ENCODE results near the gene AHCYL2. TPM values are rescaled to one million over a fixed set of nuclear protein-coding genes. Genes with fewer than 3 reads are reported as not detected.

AHCYL2 gene
- total and polyA plus RNA-seq, 2 of the 8 experiments (the other 6 are each of a cell fraction or from before 2014, with no cell fraction given), result 20.7 to 25.4 TPM

DNA sequence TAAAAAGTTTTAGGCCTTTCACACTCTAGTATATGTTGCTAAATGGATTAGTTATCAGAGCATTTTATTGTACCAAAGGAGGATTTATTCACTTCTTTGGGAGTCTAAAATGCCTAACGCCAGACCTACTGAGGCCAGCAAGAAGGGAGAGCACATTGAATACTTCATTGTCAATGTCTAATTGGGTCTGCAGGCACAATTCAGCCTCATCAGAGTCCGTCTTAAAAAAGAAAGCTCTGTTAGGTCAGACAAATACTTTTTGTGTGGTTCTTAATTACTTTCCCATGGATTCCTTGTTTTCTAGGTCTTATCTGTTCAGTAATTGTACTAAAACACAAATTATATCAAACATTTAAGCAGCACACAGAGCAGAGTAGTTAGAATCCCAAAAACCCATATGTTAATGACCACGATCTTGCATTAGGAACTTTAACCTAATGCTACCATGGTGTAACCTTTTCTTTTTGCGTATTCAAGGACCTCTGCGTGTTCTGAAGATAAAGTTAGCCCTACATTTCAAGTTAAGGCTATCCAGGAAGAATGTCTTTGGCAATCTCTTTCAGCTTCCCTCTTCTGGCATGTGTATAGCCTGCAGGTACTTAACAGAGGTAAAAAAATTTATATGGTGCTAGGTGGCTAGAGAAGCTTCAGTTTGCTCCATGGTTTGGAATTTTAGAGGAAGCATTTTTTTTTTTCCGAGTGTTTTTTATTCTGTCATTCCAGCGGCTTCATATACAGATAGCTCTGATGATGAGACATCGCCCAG, 163.7 kb downstream of the AHCYL2 start:
- Histone ChIP-seq H2BK120ac (replicated peaks; ENCODE audit: low read depth, low read length) (no peak overlapping the region), H3K27ac (ENCODE audit: low read depth, low read length) (no peak overlapping the region), H2BK20ac (ENCODE audit: low read length) (no peak overlapping the region), H3K79me1 (ENCODE audit: low read depth, low read length) (no peaks in the 10 kb centered on the region), H2AK5ac (ENCODE audit: low read depth, low read length) (no peak overlapping the region), H3K56ac (replicated peaks; ENCODE audit: insufficient read length, low read depth, low read length) (no peak overlapping the region), H3K79me2 (ENCODE audit: control insufficient read depth in 1 of 2, insufficient read depth in 2 of 2, low read length in 2 of 2) (no peaks in the 10 kb centered on the region), H2BK12ac (ENCODE audit: low read depth, low read length) (no peak overlapping the region), H2AFZ (ENCODE audit: low read length) (no peak overlapping the region), H4K8ac (ENCODE audit: extremely low read depth, insufficient read depth, low read length) (no peak overlapping the region), H2BK5ac (ENCODE audit: low read depth, low read length) (no peak overlapping the region), H3K27me3 (replicated peaks in 1 of 4; ENCODE audit: control insufficient read depth in 3 of 4, extremely low read depth in 1 of 4, insufficient read depth in 3 of 4, low read length in 3 of 4) (no peaks in the 10 kb centered on the region), H3K4ac (replicated peaks; ENCODE audit: insufficient read length, low read depth, low read length) (no peak overlapping the region), H3K4me2 (ENCODE audit: insufficient read depth in 1 of 2, low read depth in 2 of 2, low read length in 2 of 2) (no peak overlapping the region), H3K14ac (ENCODE audit: insufficient read length) (no peak overlapping the region), H4K91ac (replicated peaks; ENCODE audit: insufficient read length, low read length) (no peak overlapping the region), H3K9me3 (ENCODE audit: insufficient read depth in 2 of 2, low read depth in 1 of 2, low read length in 1 of 2) (no peaks in the 10 kb centered on the region), H3K9ac (replicated peaks in 1 of 4; ENCODE audit: extremely low read depth in 1 of 4, low read depth in 3 of 4, low read length in 3 of 4) (no peak overlapping the region), H3K23me2 (ENCODE audit: low read depth, low read length) (no peaks in the 10 kb centered on the region), H2BK15ac (ENCODE audit: low read length) (no peak overlapping the region), H3K36me3 (ENCODE audit: control insufficient read depth in 2 of 4, insufficient read depth in 4 of 4, low read length in 3 of 4) (peaks cover 0 to 9% (median 4%) of the 10 kb centered on the region in 4 experiments; a peak in 5 of 8 replicates), H3K23ac (ENCODE audit: insufficient read length) (no peak overlapping the region), H3K4me3 (ENCODE audit: extremely low read depth in 1 of 4, insufficient read depth in 2 of 4, low read depth in 3 of 4, low read length in 4 of 4) (no peak overlapping the region), H4K20me1 (replicated peaks in 1 of 2; ENCODE audit: control insufficient read depth in 1 of 2, insufficient read depth in 2 of 2, low read length in 2 of 2) (no peaks in the 10 kb centered on the region), H4K5ac (ENCODE audit: insufficient read length, low read depth, low read length) (no peak overlapping the region), H3K4me1 (replicated peaks in 1 of 4; ENCODE audit: control insufficient read depth in 3 of 4, insufficient read depth in 4 of 4, low read length in 3 of 4) (peaks cover 0 to 5% (median 1%) of the 10 kb centered on the region in 4 experiments; a peak in 2 of 7 replicates), H3K18ac (ENCODE audit: extremely low read depth, low read length) (no peak overlapping the region)
- no peak for DNase-seq (ENCODE audit: low read depth in 1 of 2, low spot score in 2 of 2)
- peak; percentile 24 for FAIRE-seq
- POLR2A ChIA-PET (ENCODE audit: partially characterized antibody), result interaction anchor here (0.6 to 3.6 kb wide), 3 partner anchors 9 to 133 kb away, joined by 3 to 13 read pairs (median 3); partner anchors contain the start of gene STRIP2
- CTCF ChIA-PET (ENCODE audit: partially characterized antibody), result interaction anchor here (0.6 to 6.3 kb wide), 12 partner anchors 12 to 441 kb away, joined by 3 to 69 read pairs (median 6); partner anchors contain the start of gene STRIP2
- 91% methylated on average over 8 of the region's 8 CpGs; no CpG with 5 or more reads in 1 of the 2 experiments for WGBS, 2 experiments (ENCODE audit: extremely low coverage in 1 of 2, insufficient coverage in 1 of 2, insufficient read length in 1 of 2, insufficient replicate concordance in 2 of 2, low coverage in 1 of 2, low lambda C conversion rate in 2 of 2, missing lambda C conversion rate in 1 of 2)
- TF ChIP-seq GABPA (IDR thresholded peaks at IDR 0.05; ENCODE audit: borderline replicate concordance, insufficient read depth, low read length), result no peak
